Left ventricle myocardium inferior (tissue), 1 donor: Measurements from ENCODE around the gene MOSPD3. TPM values are rescaled to one million over a fixed set of nuclear protein-coding genes. Genes with fewer than 3 reads are reported as not detected.

Experiments
- DNase-seq: peaks from one replicate; pipeline ENCODE4 v3.0.0-alpha.2; 2020
- H3K27ac ChIP-seq: fragments of 200-600 bp; replicated peaks from 2 replicates; pipeline ENCODE4 v1.8.0; 2021
- H3K27me3 ChIP-seq: fragments of 200-600 bp; 2 replicates; pipeline ENCODE4 v1.8.0; 2021; ENCODE audit warnings: low read depth
- H3K36me3 ChIP-seq: fragments of 200-600 bp; 2 replicates; pipeline ENCODE4 v1.8.0; 2021
- H3K4me1 ChIP-seq: fragments of 200-600 bp; 2 replicates; pipeline ENCODE4 v1.8.0; 2021
- H3K4me3 ChIP-seq: fragments of 200-600 bp; 2 replicates; pipeline ENCODE4 v1.8.0; 2021; ENCODE audit warnings: mild to moderate bottlenecking, moderate library complexity
- H3K9me3 ChIP-seq: fragments of 200-600 bp; replicated peaks from 2 replicates; pipeline ENCODE4 v1.8.0; 2021
- intact Hi-C: fragments of 100-400 bp; cut with micrococcal nuclease; formaldehyde crosslinking; loops from one replicate; pipeline ENCODE4 v1.11.0; 2022
- total RNA-seq: library from RNA; stranded (reverse); fragmentation: NEBNext Ultra II Directional; extraction: Animal tissue kit (Norgen Biotek cat#: 25700); gene quantifications from one replicate; pipeline ENCODE4 v1.2.1, GENCODE V29; 2021
- TF ChIP-seq, protein P1 (sequence below): fragments of 200-600 bp; IDR thresholded peaks from 2 replicates; pipeline ENCODE4 v1.8.0; 2021; ENCODE audit warnings: antibody characterized with exemption, mild to moderate bottlenecking, borderline replicate concordance
- donor health status: DM: no; HTN: yes; CAD: no; lungs with severe emphysema.

MOSPD3 gene
- total RNA-seq, 1 donor from 2014 or later = 10.2 TPM

DNA sequence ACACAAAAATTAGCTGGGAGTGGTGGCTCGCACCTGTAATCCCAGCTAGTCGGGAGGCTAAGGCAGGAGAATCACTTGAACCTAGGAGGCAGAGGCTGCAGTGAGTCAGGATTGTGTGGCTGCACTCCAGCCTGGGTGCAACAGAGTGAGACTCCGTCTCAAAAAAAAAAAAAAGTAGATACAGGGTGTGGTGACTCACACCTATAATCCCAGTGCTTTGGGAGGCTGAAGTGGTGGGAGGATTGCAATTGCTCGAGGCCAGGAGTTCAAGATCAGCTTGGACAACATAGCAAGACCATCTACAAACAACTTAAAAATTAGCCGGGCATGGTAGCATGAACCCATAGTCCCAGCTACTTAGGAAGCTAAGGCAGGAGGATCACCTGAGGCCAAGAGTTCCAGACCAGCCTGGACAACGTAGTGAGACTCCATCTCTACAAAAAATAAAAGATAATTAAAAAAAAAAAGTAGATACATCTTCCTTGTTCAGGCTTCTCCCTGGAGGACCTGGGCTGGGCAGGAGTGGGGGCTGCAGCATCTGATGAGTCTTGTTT lies 2.0 kb downstream of the MOSPD3 start:
- no peak for DNase-seq
- H3K27me3 ChIP-seq = no peaks in the 10 kb centered on the region
- H3K9me3 ChIP-seq = no peaks in the 10 kb centered on the region
- peaks cover 6% of the 10 kb centered on the region for H3K36me3 ChIP-seq
- TF ChIP-seq, protein P1, sequence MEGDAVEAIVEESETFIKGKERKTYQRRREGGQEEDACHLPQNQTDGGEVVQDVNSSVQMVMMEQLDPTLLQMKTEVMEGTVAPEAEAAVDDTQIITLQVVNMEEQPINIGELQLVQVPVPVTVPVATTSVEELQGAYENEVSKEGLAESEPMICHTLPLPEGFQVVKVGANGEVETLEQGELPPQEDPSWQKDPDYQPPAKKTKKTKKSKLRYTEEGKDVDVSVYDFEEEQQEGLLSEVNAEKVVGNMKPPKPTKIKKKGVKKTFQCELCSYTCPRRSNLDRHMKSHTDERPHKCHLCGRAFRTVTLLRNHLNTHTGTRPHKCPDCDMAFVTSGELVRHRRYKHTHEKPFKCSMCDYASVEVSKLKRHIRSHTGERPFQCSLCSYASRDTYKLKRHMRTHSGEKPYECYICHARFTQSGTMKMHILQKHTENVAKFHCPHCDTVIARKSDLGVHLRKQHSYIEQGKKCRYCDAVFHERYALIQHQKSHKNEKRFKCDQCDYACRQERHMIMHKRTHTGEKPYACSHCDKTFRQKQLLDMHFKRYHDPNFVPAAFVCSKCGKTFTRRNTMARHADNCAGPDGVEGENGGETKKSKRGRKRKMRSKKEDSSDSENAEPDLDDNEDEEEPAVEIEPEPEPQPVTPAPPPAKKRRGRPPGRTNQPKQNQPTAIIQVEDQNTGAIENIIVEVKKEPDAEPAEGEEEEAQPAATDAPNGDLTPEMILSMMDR = no peak
- H3K27ac ChIP-seq = no peak overlapping the region
- H3K4me1 ChIP-seq = peaks cover 17% of the 10 kb centered on the region
- H3K4me3 ChIP-seq = no peak overlapping the region
- intact Hi-C loops = no loop called here

DNA sequence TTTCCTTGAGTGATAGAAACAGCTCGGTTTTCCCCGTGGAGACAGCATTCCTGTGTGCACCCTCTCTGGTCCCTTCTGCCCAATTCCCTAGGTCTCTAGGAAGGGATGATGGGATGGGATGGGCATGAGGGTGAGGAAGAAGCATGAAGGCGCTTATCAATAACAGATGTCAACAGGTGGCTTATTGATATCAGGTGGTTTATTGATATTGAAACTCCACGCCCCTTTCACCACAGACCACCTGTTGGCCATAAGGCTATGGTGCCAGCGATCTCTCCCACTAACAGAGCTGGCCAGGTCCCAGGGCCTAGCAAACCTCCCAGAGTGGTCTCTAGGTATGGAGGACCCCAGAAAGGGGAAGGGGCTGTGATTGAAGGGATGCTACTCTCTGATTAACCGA lies 7.9 kb downstream of the MOSPD3 start:
- no peak overlapping the region for H3K27ac ChIP-seq
- no peak overlapping the region for H3K4me3 ChIP-seq
- H3K4me1 ChIP-seq = no peaks in the 10 kb centered on the region
- no peaks in the 10 kb centered on the region for H3K27me3 ChIP-seq
- no peaks in the 10 kb centered on the region for H3K9me3 ChIP-seq
- no peaks in the 10 kb centered on the region for H3K36me3 ChIP-seq
- intact Hi-C loops = no loop called here
- TF ChIP-seq, protein P1 = no peak
- no peak for DNase-seq

DNA sequence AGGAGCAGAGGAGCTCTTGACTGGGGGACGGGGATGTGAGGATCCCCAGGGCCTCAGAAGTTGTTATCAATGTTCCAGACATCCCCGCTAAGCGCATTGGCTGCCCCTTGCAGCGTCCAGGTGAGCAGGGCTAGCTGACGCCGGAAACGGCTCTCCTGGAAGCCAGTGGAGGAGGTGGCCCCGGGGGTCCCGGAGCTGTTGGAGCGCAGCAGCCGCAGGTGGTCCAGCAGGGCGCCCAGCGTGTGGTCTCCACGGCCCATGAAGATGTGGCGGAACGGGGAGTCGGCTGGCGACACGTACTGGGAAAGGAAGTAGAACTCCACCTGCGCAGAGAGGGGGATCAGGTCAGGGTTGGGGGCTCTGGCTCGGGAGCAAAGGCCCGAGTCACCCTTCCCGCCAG lies 8.5 kb downstream of the MOSPD3 start:
- intact Hi-C loops = no loop called here
- Histone ChIP-seq H3K4me3 (no peak overlapping the region), H3K27me3 (no peaks in the 10 kb centered on the region), H3K27ac (no peak overlapping the region), H3K36me3 (no peaks in the 10 kb centered on the region), H3K9me3 (no peaks in the 10 kb centered on the region), H3K4me1 (no peaks in the 10 kb centered on the region)
- DNase-seq = no peak
- TF ChIP-seq, protein P1 = no peak

- Histone ChIP-seq H3K9me3 (no peaks in the 10 kb centered on the region), H3K27ac (no peak overlapping the region), H3K36me3 (no peaks in the 10 kb centered on the region), H3K27me3 (no peaks in the 10 kb centered on the region), H3K4me1 (peaks cover under 1% of the 10 kb centered on the region), H3K4me3 (no peak overlapping the region)
- TF ChIP-seq, protein P1 = no peak
- DNase-seq = no peak
- intact Hi-C loops = no loop called here
These were observed 9.2 kb downstream of the MOSPD3 start for GRCh38 chr7:100621554-100621953.

GRCh38 chr7:100623951-100624824 lies 11.8 kb downstream of the MOSPD3 start:
- intact Hi-C loops = no loop called here
- H3K4me3 ChIP-seq = no peak overlapping the region
- H3K27me3 ChIP-seq = peaks cover 18% of the 10 kb centered on the region
- DNase-seq = no peak
- no peaks in the 10 kb centered on the region for H3K36me3 ChIP-seq
- no peaks in the 10 kb centered on the region for H3K9me3 ChIP-seq
- peaks cover 5% of the 10 kb centered on the region for H3K4me1 ChIP-seq
- TF ChIP-seq, protein P1 = no peak
- no peak overlapping the region for H3K27ac ChIP-seq
